Measurements from ENCODE around the gene PGP.
"Not testable (repeated sequence)": the region's sequence is repeated elsewhere in the genome, so short reads cannot be mapped to it uniquely, and the experiment has no call there.

The PGP gene, protein sequence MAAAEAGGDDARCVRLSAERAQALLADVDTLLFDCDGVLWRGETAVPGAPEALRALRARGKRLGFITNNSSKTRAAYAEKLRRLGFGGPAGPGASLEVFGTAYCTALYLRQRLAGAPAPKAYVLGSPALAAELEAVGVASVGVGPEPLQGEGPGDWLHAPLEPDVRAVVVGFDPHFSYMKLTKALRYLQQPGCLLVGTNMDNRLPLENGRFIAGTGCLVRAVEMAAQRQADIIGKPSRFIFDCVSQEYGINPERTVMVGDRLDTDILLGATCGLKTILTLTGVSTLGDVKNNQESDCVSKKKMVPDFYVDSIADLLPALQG

GRCh38 chr16:2214719-2214968 lies at the start of gene PGP:
TSS of gene PGP (minus strand) at chr16:2214840. CDS start at chr16:2214777, 63 bp downstream.
- DNase-seq: no peak
- in situ Hi-C loops (cut with HindIII; ENCODE audit: low pct_ligation_motif_present, low pct_unique_long_range_greater_than_20kb, low sequenced_read_pairs): no loop called here

DNA sequence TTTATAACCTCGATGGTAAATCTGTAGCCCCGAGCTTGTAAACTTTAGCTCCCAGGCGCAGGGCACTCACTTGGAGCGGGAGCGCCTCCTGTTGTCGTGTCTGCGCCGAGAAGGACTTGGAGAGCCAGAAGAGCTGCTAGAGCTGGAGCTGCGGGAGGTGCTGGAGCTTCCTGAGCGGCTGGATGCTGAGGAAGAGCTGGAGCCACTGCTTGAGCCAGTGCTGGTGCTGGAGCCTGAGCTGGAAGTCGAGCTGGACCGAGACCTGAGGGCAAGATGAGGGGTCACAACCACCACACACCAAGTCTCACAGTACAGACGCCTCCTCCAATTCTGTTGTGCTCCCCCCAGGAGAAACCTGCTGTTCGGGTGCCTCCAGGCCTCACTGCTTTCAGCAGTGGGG lies 48.4 kb upstream of the PGP start:
- DNase-seq; in situ Hi-C loops (cut with HindIII; ENCODE audit: low pct_ligation_motif_present, low pct_unique_long_range_greater_than_20kb, low sequenced_read_pairs): not testable (repeated sequence)

DNA sequence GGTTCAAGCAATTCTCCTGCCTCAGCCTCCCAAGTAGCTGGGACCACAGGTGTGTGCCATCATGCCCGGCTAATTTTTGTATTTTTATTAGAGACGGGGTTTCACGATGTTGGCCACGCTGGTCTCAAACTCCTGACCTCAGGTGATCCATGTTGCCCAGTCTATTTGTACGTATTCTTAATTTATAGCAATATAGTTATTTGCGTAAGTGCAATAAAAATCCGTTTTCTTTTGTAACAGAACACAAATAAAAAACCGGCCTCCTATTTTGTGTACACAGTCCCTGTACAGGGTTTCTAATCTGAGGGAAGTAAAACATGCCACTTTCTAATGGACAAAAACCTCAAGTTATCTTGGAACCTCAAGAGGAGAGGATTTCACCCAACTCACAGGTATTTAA lies 45.6 kb upstream of the PGP start:
- in situ Hi-C loops (cut with HindIII; ENCODE audit: low pct_ligation_motif_present, low pct_unique_long_range_greater_than_20kb, low sequenced_read_pairs): no loop called here
- no peak for DNase-seq

DNA sequence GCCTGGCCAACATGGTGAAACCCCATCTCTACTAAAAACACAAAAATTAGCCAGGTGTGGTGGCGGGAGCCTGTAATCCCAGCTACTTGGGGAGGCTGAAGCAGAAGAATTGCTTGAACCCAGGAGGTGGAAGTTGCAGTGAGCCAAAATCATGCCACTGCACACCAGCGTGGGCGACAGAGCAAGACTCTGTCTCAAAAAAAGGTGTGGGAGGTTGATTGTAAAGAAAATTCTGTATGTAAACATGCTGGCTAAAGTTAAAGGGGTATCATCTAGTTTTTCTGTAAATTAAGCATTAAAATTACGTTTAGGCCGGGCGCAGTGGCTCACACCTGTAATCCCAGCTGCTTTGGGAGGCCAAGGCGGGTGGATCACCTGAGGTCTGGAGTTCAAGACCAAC lies 43.9 kb upstream of the PGP start:
- DNase-seq; in situ Hi-C loops (cut with HindIII; ENCODE audit: low pct_ligation_motif_present, low pct_unique_long_range_greater_than_20kb, low sequenced_read_pairs): not testable (repeated sequence)

GRCh38 chr16:2257726-2258125 lies 43.1 kb upstream of the PGP start:
- in situ Hi-C loops (cut with HindIII; ENCODE audit: low pct_ligation_motif_present, low pct_unique_long_range_greater_than_20kb, low sequenced_read_pairs): no loop called here
- DNase-seq: no peak

DNA sequence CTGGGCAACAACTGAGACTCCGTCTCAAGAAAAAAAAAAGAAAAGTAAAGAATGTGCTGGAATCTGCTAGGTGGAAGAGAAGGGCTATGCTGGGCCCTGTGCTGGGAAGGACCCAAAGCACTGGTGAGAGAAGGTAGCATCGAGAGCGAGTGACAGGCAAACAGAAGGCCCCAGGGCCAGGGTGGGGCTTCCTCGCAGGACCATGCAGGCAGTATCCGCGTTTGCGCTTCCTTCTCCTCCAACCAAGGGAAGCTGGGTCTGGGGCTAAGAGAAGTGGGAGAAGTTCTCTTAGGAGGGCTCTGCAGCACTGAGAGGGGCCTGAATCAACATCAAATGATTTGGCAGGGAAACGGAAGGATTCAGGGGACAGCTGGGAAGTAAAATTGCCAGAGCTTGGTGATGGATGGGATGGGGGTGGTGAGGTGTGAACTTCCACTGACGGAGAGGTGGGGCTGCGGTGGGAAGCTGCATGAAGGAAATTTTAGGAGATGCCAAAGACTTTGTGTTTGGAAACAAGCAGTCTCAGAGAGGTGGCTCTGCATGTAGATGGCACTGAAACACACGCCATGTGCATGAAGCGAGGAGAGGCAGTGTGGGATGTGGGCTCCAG lies 42.0 kb upstream of the PGP start:
- DNase-seq: no peak
- in situ Hi-C loops (cut with HindIII; ENCODE audit: low pct_ligation_motif_present, low pct_unique_long_range_greater_than_20kb, low sequenced_read_pairs): no loop called here

- in situ Hi-C loops (cut with HindIII; ENCODE audit: low pct_ligation_motif_present, low pct_unique_long_range_greater_than_20kb, low sequenced_read_pairs): no loop called here
- DNase-seq: no peak
Measured at GRCh38 chr16:2253293-2253692, 38.7 kb upstream of the PGP start.

- in situ Hi-C loops (cut with HindIII; ENCODE audit: low pct_ligation_motif_present, low pct_unique_long_range_greater_than_20kb, low sequenced_read_pairs): no loop called here
- DNase-seq: peak; percentile 31
Measured at GRCh38 chr16:2252806-2253148, 38.1 kb upstream of the PGP start.

DNA sequence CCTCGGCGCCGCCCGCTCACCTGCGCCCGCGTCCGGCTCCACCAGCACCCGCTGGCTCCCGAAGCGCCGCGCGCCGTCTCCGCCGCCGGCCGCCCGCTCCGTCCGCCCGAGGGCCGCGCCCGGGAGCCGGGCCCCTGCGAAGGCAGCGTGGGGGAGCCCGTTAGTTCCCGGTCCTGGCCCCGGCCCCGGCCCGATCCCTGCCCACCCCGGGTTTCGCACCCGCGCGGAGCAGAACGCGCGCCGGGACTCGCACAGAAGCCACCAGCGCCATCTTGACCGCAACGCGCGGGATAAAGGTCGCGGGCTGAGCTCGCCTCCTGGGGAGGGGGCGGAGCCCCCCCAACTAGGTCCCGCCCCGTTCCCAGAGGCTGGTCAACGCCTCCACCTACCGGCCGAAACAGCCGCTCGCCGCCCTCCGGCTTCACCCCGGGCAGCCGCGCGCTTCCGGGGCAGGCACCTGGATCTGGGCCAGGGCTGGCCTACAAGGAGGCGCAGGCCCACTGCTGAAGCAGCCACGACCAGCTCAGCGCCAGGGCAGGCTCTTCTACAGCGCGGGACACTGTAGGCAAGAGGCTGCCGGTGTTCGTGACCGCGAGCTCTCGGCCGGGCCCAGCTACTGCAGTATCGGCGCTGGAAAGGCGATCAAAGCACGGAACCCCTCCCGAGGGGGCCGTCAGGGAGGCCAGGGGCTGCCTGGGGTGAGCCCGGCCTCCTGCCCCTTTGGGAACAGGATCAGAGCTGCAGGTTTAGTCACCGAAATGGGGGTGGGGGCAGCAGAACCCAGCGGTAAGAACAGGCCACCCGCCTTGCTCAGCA lies 36.9 kb upstream of the PGP start, which contains the start of gene ECI1:
ECI1 (minus strand) TSS at position 292 of the 816 bp plus-strand sequence; CDS start at position 271, 21 bp downstream.
- peak; percentile 98 for DNase-seq

GRCh38 chr16:2250652-2251295 lies 36.1 kb upstream of the PGP start:
- peak; percentile 49 for DNase-seq
- in situ Hi-C loops (cut with HindIII; ENCODE audit: low pct_ligation_motif_present, low pct_unique_long_range_greater_than_20kb, low sequenced_read_pairs): no loop called here

More for the DNA sequence above, 36.9 kb upstream of the PGP start, which contains the start of gene ECI1:
- in situ Hi-C loops (cut with HindIII; ENCODE audit: low pct_ligation_motif_present, low pct_unique_long_range_greater_than_20kb, low sequenced_read_pairs): no loop called here

- DNase-seq: no peak
- in situ Hi-C loops (cut with HindIII; ENCODE audit: low pct_ligation_motif_present, low pct_unique_long_range_greater_than_20kb, low sequenced_read_pairs): no loop called here
Measured at GRCh38 chr16:2246301-2246885, 31.8 kb upstream of the PGP start.

- in situ Hi-C loops (cut with HindIII; ENCODE audit: low pct_ligation_motif_present, low pct_unique_long_range_greater_than_20kb, low sequenced_read_pairs): no loop called here
- no peak for DNase-seq
Measured at GRCh38 chr16:2244926-2245795, 30.5 kb upstream of the PGP start.

GRCh38 chr16:2244301-2244700 lies 29.7 kb upstream of the PGP start:
- in situ Hi-C loops (cut with HindIII; ENCODE audit: low pct_ligation_motif_present, low pct_unique_long_range_greater_than_20kb, low sequenced_read_pairs): no loop called here
- no peak for DNase-seq

DNA sequence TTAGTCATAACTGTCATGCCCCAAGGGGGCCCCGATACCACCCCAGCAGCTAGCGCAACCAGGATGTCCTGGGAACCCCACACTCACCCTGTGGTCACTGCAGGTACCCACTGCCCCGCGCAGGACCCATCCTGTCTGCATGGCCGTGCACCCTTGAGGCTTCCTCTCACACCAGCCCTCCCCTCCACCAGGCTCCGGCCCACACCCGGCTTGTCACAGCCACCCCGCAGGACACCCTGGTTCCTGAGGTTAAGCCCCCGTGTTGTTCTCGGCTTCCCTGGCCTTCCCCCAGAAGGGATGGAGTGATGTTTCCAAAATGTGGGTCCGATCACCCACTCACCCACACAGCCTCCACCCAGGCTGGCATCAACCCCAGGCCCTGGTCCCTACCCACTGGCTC lies 29.1 kb upstream of the PGP start:
- no peak for DNase-seq

GRCh38 chr16:2243031-2243528 lies 28.4 kb upstream of the PGP start:
- in situ Hi-C loops (cut with HindIII; ENCODE audit: low pct_ligation_motif_present, low pct_unique_long_range_greater_than_20kb, low sequenced_read_pairs): no loop called here
- DNase-seq: no peak

More for the DNA sequence above, 29.1 kb upstream of the PGP start:
- in situ Hi-C loops (cut with HindIII; ENCODE audit: low pct_ligation_motif_present, low pct_unique_long_range_greater_than_20kb, low sequenced_read_pairs): no loop called here

GRCh38 chr16:2242598-2242997 lies 28.0 kb upstream of the PGP start:
- in situ Hi-C loops (cut with HindIII; ENCODE audit: low pct_ligation_motif_present, low pct_unique_long_range_greater_than_20kb, low sequenced_read_pairs): no loop called here
- no peak for DNase-seq

- in situ Hi-C loops (cut with HindIII; ENCODE audit: low pct_ligation_motif_present, low pct_unique_long_range_greater_than_20kb, low sequenced_read_pairs); DNase-seq: not testable (repeated sequence)
Measured at GRCh38 chr16:2240331-2240730, 25.7 kb upstream of the PGP start.

Measured in ACHN (cell line).